Measurements from ENCODE around the gene NOC2L. TPM values are rescaled to one million over a fixed set of nuclear protein-coding genes. Genes with fewer than 3 reads are reported as not detected.
"Not testable (repeated sequence)": the region's sequence is repeated elsewhere in the genome, so short reads cannot be mapped to it uniquely, and the experiment has no call there.

The NOC2L gene
- polyA plus RNA-seq, 2 donors = 60.8 to 67.4 TPM

DNA sequence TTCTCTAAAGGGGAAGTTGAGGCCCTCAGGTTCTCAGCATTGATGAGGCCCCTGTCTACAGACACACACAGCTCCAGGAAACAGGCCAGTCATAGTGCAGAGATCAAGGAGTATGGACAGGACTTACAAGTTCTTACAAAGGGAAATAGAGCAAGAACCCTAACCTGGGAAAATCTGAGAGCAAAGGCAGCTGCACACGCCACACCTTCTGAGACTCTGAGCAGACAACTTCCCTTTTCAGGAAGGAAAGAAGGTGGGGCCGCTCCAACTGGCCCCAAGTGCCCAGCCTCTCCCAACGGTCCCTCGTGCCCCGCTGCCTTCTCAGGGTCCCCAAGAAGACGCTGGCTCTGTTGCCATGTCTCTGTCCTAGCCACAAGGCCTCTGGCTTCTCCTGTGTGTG, 3.6 kb downstream of the NOC2L start:
- H3K27ac ChIP-seq (ENCODE audit: low read depth in 2 of 2, low read length in 1 of 2) = no peak overlapping the region
- H3K4me3 ChIP-seq (ENCODE audit: low read depth in 1 of 2, low read length in 2 of 2) = no peak overlapping the region
- no peaks in the 10 kb centered on the region for H3K27me3 ChIP-seq (ENCODE audit: control insufficient read depth in 1 of 2, insufficient read depth in 2 of 2, low read length in 2 of 2)
- no peaks in the 10 kb centered on the region for H3K9me3 ChIP-seq (ENCODE audit: control insufficient read depth in 2 of 2, insufficient read depth in 1 of 2, low read depth in 1 of 2, low read length in 1 of 2)
- WGBS, 2 donors = 84 to 86% methylated on average over 6 of the region's 6 CpGs
- H3K4me1 ChIP-seq (ENCODE audit: control insufficient read depth in 2 of 2, insufficient read depth in 2 of 2, low read length in 1 of 2) = peaks cover 0 to 4% of the 10 kb centered on the region in 2 donors
- H3K36me3 ChIP-seq (ENCODE audit: control insufficient read depth in 2 of 2, insufficient read depth in 2 of 2, low read length in 1 of 2) = peaks cover 23 to 54% of the 10 kb centered on the region in 2 donors

DNA sequence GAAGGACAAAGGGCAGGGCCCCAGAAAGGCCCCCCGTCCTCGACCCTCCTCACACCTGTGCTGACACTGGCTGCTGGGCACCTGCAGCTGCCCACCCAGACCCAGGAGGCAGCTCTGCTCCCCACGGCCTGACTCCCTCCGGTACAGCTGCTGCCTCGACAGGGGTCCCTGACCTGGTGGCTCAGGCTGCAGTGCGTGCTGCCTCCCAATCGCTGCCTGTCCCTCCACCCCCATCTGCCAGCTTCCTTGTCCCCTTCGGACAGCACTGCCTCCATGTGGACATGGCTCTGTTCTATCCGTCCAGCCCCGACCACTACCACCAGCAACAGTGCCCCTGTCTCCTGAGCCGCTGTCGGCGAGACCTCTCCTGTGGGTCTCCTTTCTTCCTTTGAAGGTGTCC, 4.1 kb downstream of the NOC2L start:
- Histone ChIP-seq H3K27ac (ENCODE audit: low read depth in 2 of 2, low read length in 1 of 2) (no peak overlapping the region), H3K36me3 (ENCODE audit: control insufficient read depth in 2 of 2, insufficient read depth in 2 of 2, low read length in 1 of 2) (peaks cover 23 to 60% of the 10 kb centered on the region in 2 donors), H3K4me1 (ENCODE audit: control insufficient read depth in 2 of 2, insufficient read depth in 2 of 2, low read length in 1 of 2) (peaks cover 0 to 4% of the 10 kb centered on the region in 2 donors), H3K27me3 (ENCODE audit: control insufficient read depth in 1 of 2, insufficient read depth in 2 of 2, low read length in 2 of 2) (no peaks in the 10 kb centered on the region), H3K4me3 (ENCODE audit: low read depth in 1 of 2, low read length in 2 of 2) (no peak overlapping the region), H3K9me3 (ENCODE audit: control insufficient read depth in 2 of 2, insufficient read depth in 1 of 2, low read depth in 1 of 2, low read length in 1 of 2) (no peaks in the 10 kb centered on the region)
- whole genome bisulfite sequencing, 2 donors = 89 to 91% methylated on average over 13 of the region's 13 CpGs

DNA sequence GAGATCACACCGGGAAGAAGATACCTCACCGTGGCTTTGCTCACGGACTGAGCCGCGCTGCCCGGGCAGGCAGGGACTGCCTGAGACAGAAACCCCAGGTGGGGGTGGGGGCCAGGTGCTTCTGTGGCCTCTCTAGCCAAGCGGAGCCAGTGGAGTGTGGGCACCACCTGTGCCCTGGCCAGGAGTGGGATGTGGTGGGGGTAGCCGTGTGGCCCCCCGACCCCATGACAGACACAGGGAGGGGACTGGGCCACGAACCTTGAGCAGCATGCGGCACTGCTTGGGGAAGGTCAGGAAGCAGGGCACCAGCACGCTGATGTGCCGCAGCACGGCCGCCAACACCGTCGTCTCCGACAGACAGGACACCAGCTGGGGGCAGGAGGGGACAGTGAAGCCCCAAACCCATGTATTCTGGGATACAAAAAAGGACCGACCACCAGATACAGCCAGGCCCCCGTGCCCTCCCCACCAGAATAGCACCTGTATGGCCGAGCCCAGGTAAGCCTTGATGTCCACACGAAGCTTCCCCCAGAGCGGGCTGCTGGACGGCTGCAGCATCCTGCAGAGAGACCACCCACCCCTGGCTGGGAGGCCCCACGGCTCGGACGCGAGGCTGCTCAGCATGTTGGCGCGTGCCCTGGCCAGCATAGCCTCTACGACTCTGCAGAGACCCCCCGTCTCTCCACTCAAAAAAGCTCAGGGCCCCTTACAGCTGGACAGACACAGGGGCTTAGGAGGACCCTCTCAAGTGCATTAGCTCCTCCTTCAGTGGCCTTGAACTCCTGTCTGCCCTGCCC, 5.3 kb downstream of the NOC2L start:
- WGBS, 2 donors = 91% methylated on average over 32 of the region's 32 CpGs
- H3K36me3 ChIP-seq (ENCODE audit: control insufficient read depth in 2 of 2, insufficient read depth in 2 of 2, low read length in 1 of 2) = peaks cover 31 to 70% of the 10 kb centered on the region in 2 donors

DNA sequence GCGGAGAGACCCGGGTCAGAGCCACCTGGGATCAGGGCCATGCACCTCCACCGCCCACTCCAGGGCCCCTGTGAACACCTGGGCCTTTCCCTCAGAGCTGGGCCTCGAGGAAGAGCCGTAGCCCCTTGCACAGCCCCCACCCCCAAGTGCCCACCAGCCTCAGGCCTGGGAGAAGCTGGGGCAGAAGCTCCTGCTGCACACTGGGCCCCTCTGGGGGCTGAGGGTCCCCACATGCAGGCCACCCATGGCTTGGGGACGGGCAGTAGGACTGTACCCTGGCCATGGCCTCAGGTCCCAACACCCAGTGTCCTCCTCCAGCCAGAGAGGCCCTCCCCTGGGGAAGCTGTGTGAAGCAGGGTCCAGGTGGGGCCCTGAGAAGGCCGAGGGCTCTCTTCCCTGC, 6.5 kb downstream of the NOC2L start:
- H3K4me3 ChIP-seq (ENCODE audit: low read depth in 1 of 2, low read length in 2 of 2) = no peak overlapping the region
- no peaks in the 10 kb centered on the region for H3K4me1 ChIP-seq (ENCODE audit: control insufficient read depth in 2 of 2, insufficient read depth in 2 of 2, low read length in 1 of 2)
- 78 to 94% methylated on average over 7 of the region's 7 CpGs for WGBS, 2 donors
- no peaks in the 10 kb centered on the region for H3K27me3 ChIP-seq (ENCODE audit: control insufficient read depth in 1 of 2, insufficient read depth in 2 of 2, low read length in 2 of 2)
- no peak overlapping the region for H3K27ac ChIP-seq (ENCODE audit: low read depth in 2 of 2, low read length in 1 of 2)
- no peaks in the 10 kb centered on the region for H3K9me3 ChIP-seq (ENCODE audit: control insufficient read depth in 2 of 2, insufficient read depth in 1 of 2, low read depth in 1 of 2, low read length in 1 of 2)
- peaks cover 31 to 81% of the 10 kb centered on the region in 2 donors for H3K36me3 ChIP-seq (ENCODE audit: control insufficient read depth in 2 of 2, insufficient read depth in 2 of 2, low read length in 1 of 2)

More for the DNA sequence above, 5.3 kb downstream of the NOC2L start:
- Histone ChIP-seq H3K27ac (ENCODE audit: low read depth in 2 of 2, low read length in 1 of 2) (no peak overlapping the region), H3K4me1 (ENCODE audit: control insufficient read depth in 2 of 2, insufficient read depth in 2 of 2, low read length in 1 of 2) (peaks cover 0 to 2% of the 10 kb centered on the region in 2 donors), H3K9me3 (ENCODE audit: control insufficient read depth in 2 of 2, insufficient read depth in 1 of 2, low read depth in 1 of 2, low read length in 1 of 2) (no peaks in the 10 kb centered on the region), H3K4me3 (ENCODE audit: low read depth in 1 of 2, low read length in 2 of 2) (no peak overlapping the region), H3K27me3 (ENCODE audit: control insufficient read depth in 1 of 2, insufficient read depth in 2 of 2, low read length in 2 of 2) (no peaks in the 10 kb centered on the region)

- H3K27me3 ChIP-seq (ENCODE audit: control insufficient read depth in 1 of 2, insufficient read depth in 2 of 2, low read length in 2 of 2) = no peaks in the 10 kb centered on the region
- H3K36me3 ChIP-seq (ENCODE audit: control insufficient read depth in 2 of 2, insufficient read depth in 2 of 2, low read length in 1 of 2) = peaks cover 31 to 85% of the 10 kb centered on the region in 2 donors
- no peak overlapping the region for H3K27ac ChIP-seq (ENCODE audit: low read depth in 2 of 2, low read length in 1 of 2)
- WGBS, 2 donors = 92 to 93% methylated on average over 15 of the region's 15 CpGs
- no peaks in the 10 kb centered on the region for H3K4me1 ChIP-seq (ENCODE audit: control insufficient read depth in 2 of 2, insufficient read depth in 2 of 2, low read length in 1 of 2)
- no peak overlapping the region for H3K4me3 ChIP-seq (ENCODE audit: low read depth in 1 of 2, low read length in 2 of 2)
- no peaks in the 10 kb centered on the region for H3K9me3 ChIP-seq (ENCODE audit: control insufficient read depth in 2 of 2, insufficient read depth in 1 of 2, low read depth in 1 of 2, low read length in 1 of 2)
Observed at GRCh38 chr1:952201-952600, 6.9 kb downstream of the NOC2L start.

DNA sequence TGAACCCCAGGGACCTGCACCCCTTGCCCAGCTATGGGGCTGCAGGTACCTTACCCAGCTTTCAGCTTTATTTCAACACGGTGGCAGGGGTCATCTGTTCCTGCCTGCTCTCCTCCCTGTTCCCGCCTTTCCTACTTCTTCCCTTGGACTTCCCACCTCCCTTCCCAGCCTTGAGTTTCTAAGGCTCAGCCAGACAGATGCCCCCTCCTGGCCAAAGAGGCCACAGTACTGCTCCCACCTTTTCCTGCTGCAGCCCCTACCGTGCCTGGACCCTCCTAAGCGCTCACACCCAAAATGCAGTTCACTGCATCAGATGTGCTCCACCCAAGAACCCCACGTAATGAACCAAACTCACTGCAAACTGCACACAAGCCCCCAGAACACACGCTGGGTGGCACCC, 7.7 kb downstream of the NOC2L start:
- H3K4me1 ChIP-seq (ENCODE audit: control insufficient read depth in 2 of 2, insufficient read depth in 2 of 2, low read length in 1 of 2) = no peaks in the 10 kb centered on the region
- no peak overlapping the region for H3K4me3 ChIP-seq (ENCODE audit: low read depth in 1 of 2, low read length in 2 of 2)
- H3K9me3 ChIP-seq (ENCODE audit: control insufficient read depth in 2 of 2, insufficient read depth in 1 of 2, low read depth in 1 of 2, low read length in 1 of 2) = no peaks in the 10 kb centered on the region
- peaks cover 31 to 87% of the 10 kb centered on the region in 2 donors for H3K36me3 ChIP-seq (ENCODE audit: control insufficient read depth in 2 of 2, insufficient read depth in 2 of 2, low read length in 1 of 2)
- 78 to 82% methylated on average over 6 of the region's 6 CpGs for WGBS, 2 donors
- H3K27me3 ChIP-seq (ENCODE audit: control insufficient read depth in 1 of 2, insufficient read depth in 2 of 2, low read length in 2 of 2) = no peaks in the 10 kb centered on the region
- H3K27ac ChIP-seq (ENCODE audit: low read depth in 2 of 2, low read length in 1 of 2) = no peak overlapping the region

GRCh38 chr1:950881-951280, 8.2 kb downstream of the NOC2L start:
- H3K27me3 ChIP-seq (ENCODE audit: control insufficient read depth in 1 of 2, insufficient read depth in 2 of 2, low read length in 2 of 2) = no peaks in the 10 kb centered on the region
- no peaks in the 10 kb centered on the region for H3K9me3 ChIP-seq (ENCODE audit: control insufficient read depth in 2 of 2, insufficient read depth in 1 of 2, low read depth in 1 of 2, low read length in 1 of 2)
- no peak overlapping the region for H3K4me3 ChIP-seq (ENCODE audit: low read depth in 1 of 2, low read length in 2 of 2)
- WGBS, 2 donors = 91 to 95% methylated on average over 17 to 23 of the region's 23 CpGs
- H3K36me3 ChIP-seq (ENCODE audit: control insufficient read depth in 2 of 2, insufficient read depth in 2 of 2, low read length in 1 of 2) = peaks cover 31 to 90% of the 10 kb centered on the region in 2 donors
- H3K27ac ChIP-seq (ENCODE audit: low read depth in 2 of 2, low read length in 1 of 2) = no peak overlapping the region
- H3K4me1 ChIP-seq (ENCODE audit: control insufficient read depth in 2 of 2, insufficient read depth in 2 of 2, low read length in 1 of 2) = no peaks in the 10 kb centered on the region

- Histone ChIP-seq H3K36me3 (ENCODE audit: control insufficient read depth in 2 of 2, insufficient read depth in 2 of 2, low read length in 1 of 2) (peaks cover 31 to 91% of the 10 kb centered on the region in 2 donors), H3K4me1 (ENCODE audit: control insufficient read depth in 2 of 2, insufficient read depth in 2 of 2, low read length in 1 of 2) (no peaks in the 10 kb centered on the region), H3K4me3 (ENCODE audit: low read depth in 1 of 2, low read length in 2 of 2) (no peak overlapping the region), H3K9me3 (ENCODE audit: control insufficient read depth in 2 of 2, insufficient read depth in 1 of 2, low read depth in 1 of 2, low read length in 1 of 2) (no peaks in the 10 kb centered on the region), H3K27me3 (ENCODE audit: control insufficient read depth in 1 of 2, insufficient read depth in 2 of 2, low read length in 2 of 2) (no peaks in the 10 kb centered on the region), H3K27ac (ENCODE audit: low read depth in 2 of 2, low read length in 1 of 2) (no peak overlapping the region)
- 91 to 96% methylated on average over 9 of the region's 9 CpGs for WGBS, 2 donors
Observed at GRCh38 chr1:950268-950667, 8.8 kb downstream of the NOC2L start.

DNA sequence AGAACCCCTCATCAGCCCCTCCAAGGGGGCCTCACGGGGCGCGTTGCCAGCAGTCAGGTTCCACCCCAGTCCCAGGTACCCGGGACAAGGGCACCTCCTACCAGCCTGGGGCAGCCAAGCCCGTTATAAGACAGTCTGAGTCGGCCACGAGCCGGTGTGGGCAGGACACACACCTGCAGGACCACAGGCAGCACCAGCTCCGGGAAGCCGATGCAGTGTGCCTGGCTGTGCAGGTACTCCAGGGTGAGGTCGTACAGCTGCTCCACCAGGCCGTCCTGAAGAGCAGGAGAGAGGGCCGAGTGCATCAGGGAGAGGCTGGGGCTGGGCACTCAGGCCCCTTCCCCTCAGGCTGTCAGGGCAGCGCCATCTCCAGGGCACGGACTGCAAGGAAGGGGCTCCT, 11.1 kb downstream of the NOC2L start:
- Histone ChIP-seq H3K27ac (ENCODE audit: low read depth in 2 of 2, low read length in 1 of 2) (no peak overlapping the region), H3K27me3 (ENCODE audit: control insufficient read depth in 1 of 2, insufficient read depth in 2 of 2, low read length in 2 of 2) (peaks cover 0 to 2% of the 10 kb centered on the region in 2 donors), H3K4me3 (ENCODE audit: low read depth in 1 of 2, low read length in 2 of 2) (no peak overlapping the region), H3K36me3 (ENCODE audit: control insufficient read depth in 2 of 2, insufficient read depth in 2 of 2, low read length in 1 of 2) (peaks cover 19 to 75% of the 10 kb centered on the region in 2 donors), H3K9me3 (ENCODE audit: control insufficient read depth in 2 of 2, insufficient read depth in 1 of 2, low read depth in 1 of 2, low read length in 1 of 2) (no peaks in the 10 kb centered on the region), H3K4me1 (ENCODE audit: control insufficient read depth in 2 of 2, insufficient read depth in 2 of 2, low read length in 1 of 2) (peaks cover 0 to 4% of the 10 kb centered on the region in 2 donors)
- WGBS, 2 donors = 86 to 89% methylated on average over 15 of the region's 15 CpGs

DNA sequence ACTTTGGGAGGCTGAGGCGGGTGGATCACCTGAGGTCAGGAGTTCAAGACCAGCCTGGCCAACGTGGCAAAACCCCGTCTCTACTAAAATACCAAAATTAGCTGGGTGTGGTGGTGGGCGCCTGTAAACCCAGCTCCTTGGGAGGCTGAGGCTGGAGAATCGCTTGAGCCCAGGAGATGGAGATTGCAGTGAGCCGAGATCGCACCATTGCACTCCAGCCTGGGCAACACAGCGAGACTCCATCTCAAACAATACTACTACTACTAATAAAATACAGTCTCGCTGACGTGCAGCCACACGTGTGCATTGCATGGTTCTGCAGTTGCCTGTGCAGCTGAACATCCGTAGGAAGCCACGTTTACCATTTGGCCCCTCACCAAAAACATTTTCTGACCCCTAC, 12.2 kb downstream of the NOC2L start:
- H3K4me3 ChIP-seq (ENCODE audit: low read depth in 1 of 2, low read length in 2 of 2); H3K4me1 ChIP-seq (ENCODE audit: control insufficient read depth in 2 of 2, insufficient read depth in 2 of 2, low read length in 1 of 2); H3K27ac ChIP-seq (ENCODE audit: low read depth in 2 of 2, low read length in 1 of 2); H3K9me3 ChIP-seq (ENCODE audit: control insufficient read depth in 2 of 2, insufficient read depth in 1 of 2, low read depth in 1 of 2, low read length in 1 of 2): not testable (repeated sequence)
- 94 to 95% methylated on average over 13 of the region's 13 CpGs for WGBS, 2 donors
- peaks cover 15 to 64% of the 10 kb centered on the region in 2 donors for H3K36me3 ChIP-seq (ENCODE audit: control insufficient read depth in 2 of 2, insufficient read depth in 2 of 2, low read length in 1 of 2)
- H3K27me3 ChIP-seq (ENCODE audit: control insufficient read depth in 1 of 2, insufficient read depth in 2 of 2, low read length in 2 of 2) = peaks cover 0 to 14% of the 10 kb centered on the region in 2 donors
